Measurements from ENCODE around the gene ARL17B.
"Not testable (repeated sequence)": the region's sequence is repeated elsewhere in the genome, so short reads cannot be mapped to it uniquely, and the experiment has no call there.

Gene ARL17B

DNA sequence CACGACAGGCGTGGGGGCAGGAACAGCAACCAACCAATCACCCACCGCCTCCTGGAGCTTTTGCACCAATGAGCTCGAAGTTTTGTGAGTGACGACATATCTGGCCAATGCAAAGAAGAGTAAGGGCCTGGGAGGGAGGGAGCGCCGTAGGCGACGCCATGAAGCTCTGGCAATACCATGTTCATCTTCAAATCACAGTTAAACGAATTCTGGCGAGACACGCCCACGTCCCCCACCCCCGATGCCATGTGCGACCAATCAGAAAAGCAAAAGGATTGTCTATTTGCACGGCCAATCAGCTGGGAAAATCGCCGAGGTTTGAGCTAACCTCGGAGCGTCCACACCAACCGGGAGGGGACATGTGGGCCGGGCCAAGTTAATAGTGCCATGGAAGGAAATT lies at the start of gene ARL17B:
Gene ARL17B, minus strand, starts transcription at position 12 of the 400 bp plus-strand sequence. CDS start 3,369 bp downstream, outside the sequence.
- DNase-seq (ENCODE audit: low read depth), result not testable (repeated sequence)

DNA sequence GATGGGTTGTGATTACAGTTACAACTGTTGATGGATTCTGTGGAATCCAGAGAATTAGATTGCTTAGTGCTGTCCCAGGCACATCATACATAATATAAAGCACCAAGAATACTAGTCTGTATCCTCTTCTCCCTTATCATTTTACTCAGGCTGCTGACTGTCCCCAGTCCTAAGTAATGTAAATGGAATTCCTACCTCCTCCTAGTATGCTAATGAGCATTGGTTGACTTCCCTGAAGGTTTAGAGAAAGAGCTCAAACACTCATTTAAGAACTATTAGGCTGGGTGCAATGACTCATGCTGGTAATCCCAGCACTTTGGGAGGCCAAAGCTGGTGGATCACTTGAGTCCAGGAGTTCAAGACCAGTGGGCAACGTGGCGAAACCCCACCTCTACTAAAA lies 48.3 kb upstream of the ARL17B start:
- not testable (repeated sequence) for DNase-seq (ENCODE audit: low read depth); H3K4me3 ChIP-seq (ENCODE audit: control insufficient read depth, low read depth, low read length)

More for the DNA sequence above, at the start of gene ARL17B:
- H3K4me3 ChIP-seq (ENCODE audit: control insufficient read depth, low read depth, low read length), result not testable (repeated sequence)

- not testable (repeated sequence) for DNase-seq (ENCODE audit: low read depth); H3K4me3 ChIP-seq (ENCODE audit: control insufficient read depth, low read depth, low read length)
These were observed 45.6 kb upstream of the ARL17B start for GRCh38 chr17:46407155-46407554.

DNA sequence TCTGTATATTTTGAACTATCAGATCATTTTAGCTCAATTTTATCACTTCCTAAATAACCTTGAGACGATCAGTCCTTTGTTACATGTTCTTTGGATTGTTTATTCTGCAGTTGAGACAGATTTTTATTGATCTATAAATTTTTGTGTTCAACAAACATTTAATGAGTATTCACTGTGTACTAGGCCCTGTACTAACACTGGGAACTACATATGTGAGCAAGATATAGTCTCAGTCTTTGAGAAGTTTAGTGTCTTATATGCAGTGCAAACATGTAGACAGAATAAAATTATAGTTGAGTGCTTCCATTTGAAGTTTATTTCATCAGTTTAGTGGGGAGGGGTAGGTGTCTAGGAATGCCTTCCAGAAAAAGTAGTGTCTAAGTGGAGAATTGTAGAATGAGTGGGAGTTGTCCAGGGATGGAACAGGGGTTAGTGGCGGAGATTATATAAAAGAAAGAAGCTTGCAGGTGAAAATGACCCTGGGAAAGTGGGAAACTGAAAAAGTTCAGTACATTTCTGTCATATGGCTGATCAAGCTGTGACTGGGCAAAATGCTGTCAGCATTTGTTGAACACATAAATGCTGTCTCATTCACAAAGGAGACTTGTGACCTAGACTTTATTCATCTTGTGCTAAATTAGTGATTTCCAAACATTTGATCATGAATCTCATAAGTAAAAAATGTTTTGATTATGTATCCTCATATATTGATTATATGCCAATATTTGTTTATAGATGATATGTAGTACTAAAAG lies 39.6 kb upstream of the ARL17B start:
- H3K4me3 ChIP-seq (ENCODE audit: control insufficient read depth, low read depth, low read length), result not testable (repeated sequence)

DNA sequence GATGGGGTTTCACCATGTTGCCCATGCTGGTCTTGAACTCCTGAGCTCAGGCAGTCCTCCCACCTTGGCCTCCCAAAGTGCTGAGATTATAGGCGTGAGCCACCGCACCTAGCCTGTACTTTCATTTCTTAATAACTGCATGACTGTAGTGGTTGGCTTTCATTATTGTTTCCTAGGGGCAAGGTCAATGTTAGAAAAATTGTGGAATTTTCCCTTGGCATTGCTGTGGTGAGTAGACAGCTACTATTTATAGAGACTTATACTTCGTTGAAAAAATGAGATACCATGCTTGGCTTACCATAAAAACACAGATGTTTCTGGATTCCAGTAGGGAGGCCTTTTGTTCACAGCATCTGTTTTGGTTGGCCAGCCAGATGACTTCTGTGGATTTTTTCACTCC lies 39.0 kb upstream of the ARL17B start:
- DNase-seq (ENCODE audit: low read depth); H3K4me3 ChIP-seq (ENCODE audit: control insufficient read depth, low read depth, low read length): not testable (repeated sequence)

More for the DNA sequence above, 39.6 kb upstream of the ARL17B start:
- DNase-seq (ENCODE audit: low read depth), result not testable (repeated sequence)

- DNase-seq (ENCODE audit: low read depth), result not testable (repeated sequence)
These were observed 38.4 kb upstream of the ARL17B start for GRCh38 chr17:46399993-46400392.

DNA sequence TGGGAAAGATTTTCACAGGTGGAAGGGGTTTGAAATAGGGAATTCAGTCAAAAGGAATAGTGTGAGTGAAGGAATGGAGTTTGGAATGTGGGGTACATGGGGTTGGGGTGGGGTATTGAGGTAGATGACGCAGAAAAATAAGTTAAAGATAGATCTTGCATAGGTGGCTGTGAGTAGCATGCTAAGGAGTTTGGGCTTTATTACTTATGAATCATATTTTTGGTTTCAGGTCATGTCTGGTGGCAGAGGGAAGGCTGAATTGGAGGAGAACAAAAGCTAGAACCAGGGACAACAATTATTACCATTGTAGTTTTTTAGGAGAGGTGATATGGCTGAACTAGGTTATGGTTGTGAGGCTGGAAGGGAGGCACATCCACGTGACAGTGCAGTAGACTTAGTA lies 34.7 kb upstream of the ARL17B start:
- DNase-seq (ENCODE audit: low read depth); H3K4me3 ChIP-seq (ENCODE audit: control insufficient read depth, low read depth, low read length): not testable (repeated sequence)

More at GRCh38 chr17:46399993-46400392, 38.4 kb upstream of the ARL17B start:
- H3K4me3 ChIP-seq (ENCODE audit: control insufficient read depth, low read depth, low read length), result not testable (repeated sequence)

DNA sequence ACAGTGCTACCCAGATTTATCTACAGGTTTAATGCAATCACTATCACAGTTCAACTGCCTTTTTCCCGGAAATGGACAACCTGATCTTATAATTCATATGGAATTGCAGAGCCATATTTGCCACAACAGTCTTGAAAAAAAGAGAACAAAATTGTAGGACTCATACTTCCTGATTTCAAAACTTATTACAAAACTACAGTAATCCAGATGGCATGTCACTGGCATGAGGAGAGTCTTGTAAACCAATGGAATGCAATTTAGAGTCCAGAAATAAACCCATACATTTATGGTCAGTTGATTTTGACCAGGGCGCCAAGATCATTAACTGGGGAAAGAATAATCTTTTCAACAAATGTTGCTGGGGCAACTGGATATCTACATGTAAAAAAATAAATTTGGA lies 32.1 kb upstream of the ARL17B start:
- not testable (repeated sequence) for H3K4me3 ChIP-seq (ENCODE audit: control insufficient read depth, low read depth, low read length); DNase-seq (ENCODE audit: low read depth)

- DNase-seq (ENCODE audit: low read depth); H3K4me3 ChIP-seq (ENCODE audit: control insufficient read depth, low read depth, low read length): not testable (repeated sequence)
These were observed 23.9 kb upstream of the ARL17B start for GRCh38 chr17:46385491-46385890.

DNA sequence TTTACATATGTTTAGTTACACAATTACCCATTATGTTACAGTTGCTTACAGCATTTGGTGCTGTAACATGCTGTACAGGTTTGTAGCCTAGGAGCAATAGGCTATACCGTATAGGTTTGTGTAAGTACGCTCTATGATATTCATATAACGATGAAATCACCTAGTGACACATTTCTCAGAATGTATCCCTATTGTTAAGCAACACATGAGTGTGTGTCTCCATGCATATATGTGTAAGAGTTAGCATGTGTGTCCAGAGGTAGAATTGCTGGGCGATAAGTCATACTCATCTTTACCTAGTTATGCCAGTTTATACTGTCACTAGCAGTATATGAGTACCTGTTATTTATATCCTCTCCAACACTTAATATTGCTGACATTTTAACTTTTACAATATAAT lies 21.6 kb upstream of the ARL17B start:
- DNase-seq (ENCODE audit: low read depth); H3K4me3 ChIP-seq (ENCODE audit: control insufficient read depth, low read depth, low read length): not testable (repeated sequence)

GRCh38 chr17:46373418-46373817 lies 11.9 kb upstream of the ARL17B start:
- not testable (repeated sequence) for H3K4me3 ChIP-seq (ENCODE audit: control insufficient read depth, low read depth, low read length); DNase-seq (ENCODE audit: low read depth)

DNA sequence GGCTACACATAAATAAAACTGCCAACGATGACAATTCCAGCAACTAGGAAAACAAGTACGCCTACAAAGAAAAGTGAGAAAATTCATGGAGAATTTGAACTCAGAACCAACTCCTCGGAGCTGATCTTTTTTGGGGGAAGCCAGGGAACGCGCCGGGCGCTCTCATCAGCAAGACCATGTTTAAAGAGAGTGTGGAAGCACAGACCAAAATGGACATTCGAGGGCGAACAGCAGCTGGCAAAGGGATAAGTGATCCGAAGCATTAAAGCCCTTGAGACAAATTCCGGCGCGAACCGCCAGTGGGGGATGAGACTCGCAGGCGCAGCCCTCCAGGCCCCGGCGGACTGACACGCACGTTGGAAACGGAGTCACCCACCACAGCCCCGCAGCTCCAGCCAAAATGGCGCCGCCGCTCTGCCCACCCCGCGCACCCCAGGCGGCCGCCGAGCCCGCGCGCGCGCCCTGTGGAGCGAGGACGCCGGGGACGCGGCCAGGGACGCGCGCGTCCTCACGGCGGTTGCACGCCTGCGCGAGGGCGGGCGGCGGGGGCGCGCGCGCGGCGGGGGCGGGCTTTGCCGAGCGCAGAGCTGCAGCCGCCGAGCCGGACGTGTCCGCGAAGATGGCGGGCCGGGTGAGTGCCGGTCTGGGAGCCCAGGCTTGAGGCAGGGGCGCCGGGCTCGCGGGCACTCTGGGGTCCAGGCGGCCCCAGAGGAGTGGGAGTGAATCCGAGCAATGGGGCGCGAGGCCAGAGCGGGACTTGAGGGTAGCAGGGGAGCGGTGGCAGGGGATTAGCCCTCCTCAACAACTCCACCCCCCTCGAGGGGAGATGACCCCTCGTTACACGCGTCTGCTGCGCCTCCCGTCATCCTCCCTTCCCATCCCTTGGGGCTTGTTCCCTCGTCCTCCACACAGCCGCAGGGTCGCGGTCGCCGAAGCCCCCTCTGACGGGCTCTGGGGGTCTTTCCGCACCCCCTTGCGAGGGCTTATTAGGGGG lies 11.0 kb upstream of the ARL17B start:
- DNase-seq (ENCODE audit: low read depth); H3K4me3 ChIP-seq (ENCODE audit: control insufficient read depth, low read depth, low read length): not testable (repeated sequence)

DNA sequence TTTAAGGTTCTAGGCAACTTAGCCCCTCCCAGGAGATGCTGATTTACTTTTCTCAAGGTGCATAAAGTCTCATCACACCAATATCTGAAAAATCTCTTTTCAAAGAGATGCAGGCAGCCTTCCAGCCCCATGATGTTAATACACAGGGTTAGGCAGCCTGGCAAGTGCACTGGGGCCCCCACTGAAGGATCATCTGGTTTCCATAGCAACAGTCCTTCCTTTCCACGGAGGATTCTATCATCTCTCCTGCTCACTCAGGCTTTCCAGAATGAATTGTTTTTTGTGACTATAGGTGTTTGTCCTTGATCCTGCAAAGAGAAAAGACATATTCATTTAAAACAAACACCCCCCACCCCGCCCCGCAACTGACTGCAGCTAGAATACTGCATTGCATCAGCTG lies 6.0 kb upstream of the ARL17B start:
- not testable (repeated sequence) for H3K4me3 ChIP-seq (ENCODE audit: control insufficient read depth, low read depth, low read length)

DNA sequence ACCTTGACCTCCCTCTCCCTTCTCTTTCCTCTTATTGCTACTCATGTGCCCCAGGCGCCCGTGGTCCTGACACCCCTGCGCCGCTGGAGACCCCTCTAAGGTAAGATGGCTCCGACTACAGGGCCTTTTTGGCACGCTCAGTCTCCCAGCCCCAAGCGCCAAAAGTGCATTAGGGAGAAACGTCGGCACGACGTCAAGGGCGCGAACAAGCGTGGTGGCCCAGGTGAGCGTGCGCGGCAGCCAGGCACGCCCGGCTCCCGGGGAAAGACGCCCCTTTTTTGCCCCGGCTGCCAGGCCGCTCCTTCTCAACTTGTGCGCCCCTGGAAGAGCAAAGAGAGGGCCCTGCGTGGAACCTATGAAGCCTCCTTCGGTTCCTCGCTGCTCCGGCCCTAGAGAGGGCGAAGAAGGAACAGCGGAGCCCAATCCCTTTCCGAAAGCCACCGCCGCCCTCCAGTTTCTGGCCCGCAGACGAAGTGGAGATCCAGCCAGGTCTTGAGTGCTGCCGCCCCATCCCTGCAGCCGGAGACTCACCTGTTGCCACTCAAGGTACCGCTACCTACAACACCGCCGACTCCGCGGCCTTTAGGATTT lies 326 bp downstream of the ARL17B start:
- not testable (repeated sequence) for DNase-seq (ENCODE audit: low read depth); H3K4me3 ChIP-seq (ENCODE audit: control insufficient read depth, low read depth, low read length)

More for the DNA sequence above, 6.0 kb upstream of the ARL17B start:
- DNase-seq (ENCODE audit: low read depth), result not testable (repeated sequence)

DNA sequence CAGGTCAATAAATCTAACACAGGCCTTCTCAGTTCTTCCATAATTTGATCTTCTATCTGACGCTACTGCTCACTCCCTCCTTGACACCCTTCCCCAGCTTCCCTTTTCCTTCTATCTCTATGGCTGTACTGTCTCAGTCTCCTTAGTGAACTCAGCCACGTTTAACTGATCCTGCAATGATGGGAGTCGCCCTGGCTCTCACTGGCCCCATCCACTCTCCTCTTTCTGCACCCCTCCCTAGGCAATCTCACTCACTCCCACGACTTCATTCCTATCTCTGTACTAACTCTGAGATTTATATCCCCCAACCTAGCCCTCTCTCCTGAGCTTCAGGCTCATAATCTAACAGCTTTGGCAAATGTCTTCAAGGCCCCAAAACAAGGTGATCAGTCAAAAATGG lies 7.7 kb downstream of the ARL17B start:
- not testable (repeated sequence) for DNase-seq (ENCODE audit: low read depth); H3K4me3 ChIP-seq (ENCODE audit: control insufficient read depth, low read depth, low read length)

GRCh38 chr17:46349060-46349459 lies 12.5 kb downstream of the ARL17B start:
- not testable (repeated sequence) for DNase-seq (ENCODE audit: low read depth); H3K4me3 ChIP-seq (ENCODE audit: control insufficient read depth, low read depth, low read length)

DNA sequence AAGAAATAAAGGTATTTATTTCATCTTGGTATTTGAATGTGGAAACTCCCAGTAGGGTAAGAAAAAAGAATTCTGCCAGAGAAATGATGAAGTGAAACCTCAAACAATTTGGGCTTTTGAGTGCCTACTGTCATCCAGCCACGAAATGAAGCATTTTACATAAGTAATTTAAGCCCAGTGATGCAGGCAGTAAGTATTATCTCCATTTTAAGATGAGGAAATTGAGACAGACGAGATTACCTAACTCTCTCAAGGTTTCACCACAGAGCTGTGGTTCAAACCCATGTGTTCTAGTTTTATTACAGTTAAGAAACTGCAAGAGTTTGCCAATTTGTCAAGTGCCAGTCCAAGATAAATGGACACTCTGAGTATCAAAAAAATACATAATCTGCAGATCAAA lies 13.2 kb downstream of the ARL17B start:
- not testable (repeated sequence) for H3K4me3 ChIP-seq (ENCODE audit: control insufficient read depth, low read depth, low read length); DNase-seq (ENCODE audit: low read depth)

DNA sequence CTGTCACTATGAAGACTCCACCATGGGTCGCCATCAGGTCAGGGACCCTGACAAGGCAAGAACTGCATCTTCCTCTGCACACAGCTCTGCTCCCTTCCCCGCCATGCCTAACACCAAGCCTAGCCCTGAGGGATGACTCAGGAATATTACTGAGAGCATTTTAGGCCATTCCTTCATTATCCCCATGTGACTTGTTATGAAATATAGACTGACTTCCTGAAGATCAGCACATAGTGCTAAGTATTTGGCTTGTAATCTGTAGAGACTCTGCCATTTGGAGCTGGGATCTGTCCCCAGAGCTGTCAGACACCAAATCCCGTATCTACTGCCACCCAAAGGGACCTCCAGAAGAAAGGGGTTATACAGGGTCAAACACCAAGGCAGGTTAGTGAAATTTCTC lies 19.4 kb downstream of the ARL17B start:
- not testable (repeated sequence) for H3K4me3 ChIP-seq (ENCODE audit: control insufficient read depth, low read depth, low read length); DNase-seq (ENCODE audit: low read depth)

DNA sequence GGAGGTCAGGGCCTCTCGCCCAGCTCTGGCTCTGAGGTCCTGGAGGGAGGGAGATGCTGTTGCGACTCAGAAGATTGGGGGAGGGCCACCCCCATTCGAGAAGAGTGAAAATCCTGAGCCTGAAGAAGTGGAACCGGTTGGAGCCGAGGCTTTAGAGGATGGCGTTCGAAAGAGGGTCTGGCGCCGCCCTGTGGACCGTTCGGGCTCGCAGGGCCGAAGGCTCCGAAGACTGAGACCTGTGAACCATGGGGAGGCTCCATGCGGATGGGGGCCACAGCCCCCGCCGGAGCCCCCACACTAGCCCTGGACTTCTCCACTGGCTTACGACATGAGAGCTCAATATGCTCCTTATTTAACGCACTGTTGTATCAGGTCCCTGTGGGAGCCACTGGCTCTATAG lies 20.3 kb downstream of the ARL17B start:
- not testable (repeated sequence) for H3K4me3 ChIP-seq (ENCODE audit: control insufficient read depth, low read depth, low read length); DNase-seq (ENCODE audit: low read depth)
